NCI-H1436 treated with DMSO at 0.1 percent for 48 hours (cell line): ENCODE data around the gene MISFA.
"Not testable (repeated sequence)": the region's sequence is repeated elsewhere in the genome, so short reads cannot be mapped to it uniquely, and the experiment has no call there.

Experiments used
- DNase-seq: peaks from one replicate; lab custom pipeline; 2025; lab: John Stamatoyannopoulos, UW

MISFA gene

DNA sequence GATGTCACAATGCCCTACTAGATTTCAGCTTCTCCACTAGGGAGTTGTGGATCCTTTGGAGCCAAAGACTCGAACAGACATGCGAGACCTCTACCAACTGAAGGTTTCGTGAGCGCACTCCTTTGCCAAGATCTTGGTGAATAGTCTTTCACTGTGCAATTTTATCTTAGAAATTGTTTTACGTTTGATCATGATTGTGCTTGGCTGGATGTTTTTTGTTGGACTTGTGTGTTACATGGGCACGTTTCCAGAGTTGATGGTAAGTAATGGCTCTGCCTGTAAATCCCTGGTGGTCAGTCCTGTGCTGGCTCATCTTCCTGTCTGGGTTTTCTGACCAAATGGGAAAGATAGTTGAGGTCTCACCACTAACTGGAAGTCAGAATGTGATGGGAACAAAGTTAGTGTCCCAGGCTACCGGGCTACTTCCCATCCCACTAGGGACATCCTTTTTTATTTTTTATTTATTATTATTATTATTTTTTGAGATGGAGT lies at the start of gene MISFA:
Gene MISFA (plus strand): TSS at position 51 of the 492 bp plus-strand sequence. CDS start 140 bp downstream, at position 191.
- no peak for DNase-seq

DNA sequence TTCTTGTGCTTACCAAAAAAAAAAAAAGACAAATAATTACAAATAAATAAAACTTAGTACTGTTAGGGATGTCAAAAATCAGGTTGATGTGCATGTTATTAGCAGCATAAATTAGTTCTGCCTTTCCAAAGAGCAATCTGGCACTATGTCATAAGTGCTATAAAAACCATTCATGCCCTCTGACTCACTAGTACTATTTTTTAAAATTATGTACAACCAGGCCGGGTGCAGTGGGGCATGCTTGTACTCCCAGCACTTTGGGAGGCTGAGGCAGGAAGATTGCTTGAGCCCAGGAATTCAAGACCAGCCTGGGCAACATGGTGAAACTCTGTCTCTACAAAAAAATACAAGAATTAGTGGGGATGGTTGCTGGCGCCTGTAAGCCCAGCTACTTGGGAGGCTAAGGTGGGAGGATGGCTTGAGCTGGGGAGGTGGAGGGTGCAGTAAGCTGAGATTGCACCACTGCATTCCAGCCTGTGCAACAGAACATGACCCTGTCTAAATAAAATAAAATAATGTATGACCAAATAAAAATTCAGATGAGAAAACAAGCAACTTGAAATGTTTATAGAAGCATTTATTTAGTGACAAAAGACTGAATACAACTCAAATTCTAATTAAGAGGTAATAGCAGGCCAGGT lies 36.4 kb upstream of the MISFA start:
- no peak for DNase-seq

DNA sequence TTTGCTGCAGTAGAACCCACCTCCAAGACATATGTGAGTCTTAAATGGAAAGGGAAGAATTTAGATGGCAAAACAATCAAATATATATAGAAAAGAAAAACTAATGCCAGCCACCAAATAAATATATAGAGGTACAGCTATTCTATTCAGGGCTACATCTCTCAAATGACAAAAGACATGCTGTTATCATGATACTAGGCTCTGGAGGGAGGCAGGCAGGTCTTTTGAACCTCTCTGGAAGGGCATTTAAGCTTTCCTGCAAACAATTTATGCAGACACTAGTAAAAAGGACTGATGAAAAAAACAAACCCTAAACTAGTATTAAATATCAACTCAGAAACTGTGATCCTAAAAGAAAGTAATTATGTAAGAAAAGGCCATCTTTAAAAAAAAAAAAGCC lies 35.4 kb upstream of the MISFA start:
- no peak for DNase-seq

DNA sequence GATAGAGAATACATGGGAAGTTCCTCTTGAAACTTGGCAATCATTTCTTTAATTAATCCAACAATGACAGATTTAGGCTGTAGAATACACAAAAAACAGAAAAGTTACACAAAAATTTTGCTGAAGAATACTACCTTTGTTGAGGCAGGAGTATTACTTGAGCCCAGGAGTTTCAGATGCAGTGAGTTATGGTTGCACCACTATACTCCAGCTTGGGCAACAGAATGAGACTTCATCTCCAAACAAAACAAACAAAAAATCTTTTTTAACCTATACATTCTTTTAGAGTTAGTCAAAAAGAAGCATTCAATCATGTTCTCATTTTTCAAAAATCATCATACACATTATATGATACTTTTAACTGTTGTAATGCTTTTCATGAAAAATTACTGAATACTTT lies 33.2 kb upstream of the MISFA start:
- no peak for DNase-seq

DNA sequence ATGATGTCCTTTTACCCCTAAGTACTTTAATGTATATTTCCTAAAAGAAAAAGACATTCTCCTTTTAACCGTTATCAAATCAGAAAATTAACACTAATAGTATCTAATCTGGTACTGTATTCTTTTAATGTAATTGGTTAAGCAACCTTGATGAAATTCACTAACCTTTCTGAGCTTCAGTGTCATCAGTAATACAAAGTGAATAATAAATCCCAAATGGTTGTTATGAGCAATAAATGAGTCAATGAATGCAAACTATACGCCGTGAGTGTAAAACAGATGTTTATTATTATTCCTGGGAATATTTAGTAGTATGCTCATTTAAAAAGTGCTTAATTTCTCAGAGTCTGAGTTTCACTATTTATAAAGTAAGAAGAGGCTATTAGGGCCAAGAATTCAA lies 32.5 kb upstream of the MISFA start:
- DNase-seq = no peak

DNA sequence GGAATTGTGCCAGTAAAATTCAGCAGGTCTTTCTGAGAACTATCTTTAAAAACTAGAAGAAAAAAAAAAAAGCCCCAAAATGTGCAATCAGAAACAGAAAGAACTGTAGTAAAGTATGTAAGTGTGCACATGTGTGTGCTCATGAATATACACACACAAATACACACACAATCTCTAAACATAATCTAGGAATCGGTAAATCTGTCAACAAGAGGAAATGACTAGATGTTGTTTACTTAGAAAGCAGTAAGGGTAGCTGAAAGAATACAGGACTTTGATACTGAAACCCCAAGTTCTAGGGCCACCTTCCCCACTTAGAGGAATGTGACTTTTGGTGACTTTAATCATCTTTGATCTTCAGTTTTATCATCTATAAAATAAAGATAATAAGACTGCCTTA lies 24.2 kb upstream of the MISFA start:
- DNase-seq = no peak

DNA sequence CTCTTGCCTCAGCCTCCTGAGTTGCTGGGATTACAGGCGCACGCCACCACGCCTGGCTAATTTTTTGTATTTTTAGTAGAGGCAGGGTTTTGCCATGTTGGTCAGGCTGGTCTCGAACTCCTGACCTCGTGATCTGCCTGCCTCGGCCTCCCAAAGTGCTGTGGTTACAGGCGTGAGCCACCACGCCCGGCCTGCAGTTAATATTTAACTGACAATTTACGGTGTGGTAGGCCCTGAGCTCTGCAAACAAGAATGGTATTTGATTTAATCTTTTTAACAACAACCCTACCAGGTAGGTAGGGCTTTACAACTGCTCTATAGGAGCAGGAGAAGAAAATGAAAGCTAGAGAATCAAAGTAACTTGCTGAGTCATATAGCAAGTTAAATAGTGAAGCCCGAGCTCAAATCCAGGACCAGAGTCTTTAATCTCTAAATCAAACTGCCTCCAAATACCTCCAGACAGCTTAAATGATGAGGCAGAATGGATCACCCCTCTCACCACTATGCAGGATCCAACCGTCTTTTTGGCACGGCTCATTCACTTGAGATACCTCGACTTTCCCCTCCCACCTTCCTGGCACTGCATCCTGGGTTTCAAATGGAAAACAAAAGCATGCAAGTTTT lies 20.5 kb upstream of the MISFA start:
- DNase-seq = no peak

DNA sequence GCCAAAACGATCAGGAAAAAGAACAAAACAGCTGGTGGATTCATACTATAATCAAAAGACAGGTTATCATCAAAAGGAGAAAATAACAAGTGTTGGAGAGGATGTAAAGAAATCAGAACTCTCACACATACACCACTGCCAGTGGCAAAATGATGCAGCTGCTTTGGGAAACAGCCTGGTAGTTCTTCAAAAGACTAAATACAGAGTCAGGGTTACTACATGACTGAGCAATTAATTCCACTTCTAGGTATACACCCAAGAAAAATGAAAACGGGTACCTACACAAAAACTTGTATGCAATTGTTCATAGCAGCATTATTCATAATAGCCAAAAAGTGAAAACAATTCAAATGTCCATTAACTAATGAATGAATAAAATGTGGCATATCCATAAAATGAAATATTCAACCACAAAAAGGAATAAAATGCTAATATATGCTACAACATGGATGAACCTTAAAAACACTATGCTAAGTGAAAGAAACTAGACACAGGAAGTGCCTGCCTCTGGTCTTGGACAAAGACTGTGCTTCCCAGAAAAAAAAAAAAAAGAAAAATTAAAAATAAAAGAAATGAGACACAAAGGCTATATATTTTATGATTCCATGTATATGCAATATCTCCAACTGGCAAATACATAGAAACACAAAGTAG lies 19.3 kb upstream of the MISFA start:
- no peak for DNase-seq

DNA sequence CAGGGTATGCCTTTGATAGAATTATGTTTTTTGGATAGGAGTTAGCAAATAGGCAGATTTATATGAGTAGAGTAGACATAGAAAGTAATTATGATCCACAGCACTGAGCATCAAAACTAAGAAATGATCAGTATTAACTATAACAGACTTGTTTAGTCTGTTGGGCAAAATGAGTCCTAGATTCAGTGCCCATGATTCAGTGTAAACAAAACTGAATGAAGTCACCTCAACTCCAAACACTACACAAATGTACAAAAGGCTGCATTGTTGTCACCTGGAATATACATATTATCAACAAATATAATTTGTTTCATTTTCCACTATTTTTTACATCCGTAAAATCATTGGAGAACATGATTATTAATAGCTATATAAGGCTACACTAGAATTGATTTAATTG lies 17.8 kb upstream of the MISFA start:
- no peak for DNase-seq

DNA sequence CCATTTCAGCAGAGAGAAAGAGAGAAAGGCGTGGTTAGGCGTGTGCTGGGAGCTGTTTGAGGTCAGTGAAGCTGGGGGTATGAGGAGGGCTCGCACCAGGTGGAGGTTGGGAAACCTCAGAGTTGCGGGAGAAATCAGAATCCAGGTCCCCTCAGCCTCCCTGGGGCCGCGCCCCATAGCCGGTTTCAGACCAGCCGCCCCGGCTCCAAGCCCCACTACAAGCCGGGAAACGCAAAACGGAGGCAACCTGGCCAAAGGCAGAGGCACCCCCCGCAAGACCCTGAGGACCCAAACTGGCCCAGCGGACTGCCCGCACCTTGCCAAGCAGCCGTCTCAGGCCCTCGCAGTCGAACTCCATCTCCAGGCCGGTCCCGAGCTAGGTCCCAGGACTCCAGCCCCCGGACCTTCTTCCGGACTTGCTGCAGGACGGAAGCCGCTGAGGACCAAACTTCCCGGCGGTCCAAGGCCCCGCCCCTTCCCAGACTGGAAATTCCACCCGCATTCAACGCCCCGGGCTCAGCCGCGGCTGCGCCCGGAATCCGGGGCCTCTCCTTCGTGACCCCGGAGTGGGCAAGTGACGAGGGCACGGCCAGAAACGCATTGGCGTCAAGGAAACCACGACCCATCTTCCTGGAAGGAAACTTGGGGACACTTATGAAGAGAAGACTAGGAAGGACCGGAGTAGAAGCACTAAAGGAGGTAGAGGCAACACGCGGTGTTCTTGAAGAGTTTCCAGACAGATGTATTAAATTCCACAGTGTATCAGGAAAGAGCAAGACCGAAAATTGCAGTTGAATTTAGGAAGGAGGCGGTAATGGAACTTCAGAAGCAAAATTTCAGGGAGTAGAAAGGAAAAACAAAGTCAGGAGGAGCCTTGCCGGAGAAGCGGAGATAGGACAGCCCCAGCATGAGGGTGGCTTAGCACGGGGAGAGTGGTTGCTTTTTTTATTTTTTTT lies 11.0 kb upstream of the MISFA start, which contains the start of gene UEVLD:
Gene UEVLD (minus strand): TSS at position 438 of the 956 bp plus-strand sequence. CDS start 80 bp downstream, at position 358.
- no peak for DNase-seq

DNA sequence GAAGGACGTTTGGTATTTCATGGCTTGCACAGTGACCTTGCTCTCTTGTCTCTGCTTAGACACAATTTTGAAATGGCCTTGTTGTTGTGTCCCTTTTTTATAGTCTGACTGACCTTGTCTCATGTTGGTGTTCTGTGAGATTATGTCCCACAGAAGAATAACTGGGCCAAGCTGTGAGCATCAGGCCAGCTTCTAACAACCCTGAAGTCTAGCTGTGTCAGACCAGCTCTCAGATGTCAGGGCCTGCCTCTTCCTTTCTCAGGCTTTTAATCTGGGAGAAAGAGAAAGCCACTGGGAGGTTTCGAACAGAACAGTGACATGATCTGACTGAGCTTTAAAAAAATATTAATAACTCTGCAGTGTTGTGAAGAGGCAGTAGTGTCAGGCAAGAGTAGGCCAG lies 9.0 kb upstream of the MISFA start:
- no peak for DNase-seq

DNA sequence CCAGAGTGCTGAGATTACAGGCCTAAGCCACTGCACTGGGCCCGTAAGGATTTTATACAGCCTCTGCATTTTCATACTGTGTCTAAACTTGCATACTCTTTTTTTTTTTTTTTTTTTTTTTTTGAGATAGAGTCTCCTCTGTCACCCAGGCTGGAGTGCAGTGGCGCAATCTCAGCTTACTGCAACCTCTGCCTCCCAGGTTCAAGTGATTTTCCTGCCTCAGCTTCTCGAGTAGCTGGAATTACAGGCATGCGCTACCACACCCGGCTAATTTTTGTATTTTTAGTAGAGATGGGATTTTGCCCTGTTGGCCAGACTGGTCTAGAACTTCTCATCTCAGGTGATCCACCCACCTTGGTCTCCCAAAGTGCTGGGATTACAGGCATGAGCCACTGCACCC lies 5.5 kb upstream of the MISFA start:
- not testable (repeated sequence) for DNase-seq

DNA sequence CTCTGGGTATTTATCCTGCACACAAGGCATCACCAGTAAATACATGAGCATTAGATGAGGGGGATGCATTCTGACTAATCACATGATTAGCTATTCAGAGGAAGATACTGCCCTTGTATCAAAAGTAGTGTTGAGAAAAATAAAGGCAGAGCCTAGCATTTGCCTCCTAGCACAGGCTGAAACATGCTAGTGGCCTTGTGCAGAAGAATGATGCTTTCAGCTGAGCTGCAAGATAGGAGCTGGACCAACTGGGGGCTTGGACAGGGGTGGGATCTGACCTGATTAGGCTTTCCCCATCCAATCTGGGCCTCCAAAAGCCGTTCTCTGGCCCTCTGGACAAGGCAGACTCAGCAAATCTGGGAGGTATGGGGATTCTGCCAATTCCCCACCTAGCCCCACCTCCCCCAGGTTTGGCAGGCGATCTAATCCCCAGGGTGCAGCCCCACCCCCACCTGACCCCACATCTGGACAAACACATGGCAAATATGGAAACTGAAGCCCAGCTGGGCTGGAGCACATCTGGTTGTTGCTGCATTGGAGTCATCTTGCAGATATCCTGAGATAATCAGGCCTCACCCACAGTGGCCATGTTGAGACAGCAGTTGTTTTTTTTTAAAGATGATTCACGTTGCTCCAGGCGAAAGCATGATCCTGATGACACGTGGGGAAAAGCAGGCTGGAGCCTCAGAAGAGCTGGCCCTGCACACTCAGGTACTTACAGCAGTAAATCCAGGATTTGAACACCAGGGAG lies 4.4 kb upstream of the MISFA start:
- DNase-seq = no peak

DNA sequence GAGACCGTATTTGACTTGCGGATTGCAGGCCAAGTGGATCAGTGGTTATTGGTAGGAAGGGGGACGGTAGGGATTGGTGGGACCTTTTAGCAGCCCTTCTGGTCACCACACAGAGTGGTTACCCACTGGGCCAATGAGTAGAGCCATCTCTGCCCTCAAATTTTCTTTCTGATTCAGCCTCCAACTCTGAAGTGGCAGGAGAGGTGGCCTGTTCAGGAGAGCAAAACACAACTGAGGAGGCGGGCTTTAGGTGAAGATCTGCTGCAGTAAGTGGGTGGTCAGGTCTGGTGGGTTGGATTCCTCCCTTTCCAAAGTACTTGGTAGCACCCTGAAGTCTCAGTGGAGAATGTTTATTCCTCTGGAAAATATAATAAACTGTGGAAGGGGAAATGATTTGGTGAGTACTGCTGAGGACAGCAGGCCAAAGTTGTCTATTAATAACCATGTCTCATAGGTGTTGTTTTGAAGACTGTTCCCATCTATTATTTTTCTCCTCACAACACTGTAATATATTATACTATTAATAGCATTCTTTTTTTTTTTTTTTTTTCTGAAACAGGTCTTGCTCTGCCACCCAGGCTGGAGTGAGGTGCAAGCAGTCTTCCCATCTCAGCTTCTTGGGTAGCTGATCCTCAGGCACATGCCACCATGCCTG lies 1.5 kb downstream of the MISFA start:
- no peak for DNase-seq

DNA sequence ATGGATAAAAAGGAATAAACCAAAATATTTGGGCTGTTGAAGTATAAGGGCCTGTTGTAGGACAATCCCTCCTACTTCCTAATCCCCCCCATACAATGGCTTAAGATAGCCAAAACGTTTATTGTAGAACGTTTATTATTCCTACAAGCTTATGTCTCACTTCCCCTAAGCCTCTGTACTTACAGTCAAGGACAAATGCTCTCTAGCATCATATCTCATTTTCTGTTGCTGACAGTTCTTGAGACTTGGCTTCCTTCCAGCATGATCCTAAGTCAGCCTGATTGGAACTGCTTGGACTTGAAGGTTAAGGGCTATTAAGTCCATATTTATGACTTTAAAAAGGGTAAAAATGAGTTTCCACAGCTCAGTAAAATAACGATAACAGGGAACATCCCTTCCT lies 8.8 kb downstream of the MISFA start:
- DNase-seq = no peak

DNA sequence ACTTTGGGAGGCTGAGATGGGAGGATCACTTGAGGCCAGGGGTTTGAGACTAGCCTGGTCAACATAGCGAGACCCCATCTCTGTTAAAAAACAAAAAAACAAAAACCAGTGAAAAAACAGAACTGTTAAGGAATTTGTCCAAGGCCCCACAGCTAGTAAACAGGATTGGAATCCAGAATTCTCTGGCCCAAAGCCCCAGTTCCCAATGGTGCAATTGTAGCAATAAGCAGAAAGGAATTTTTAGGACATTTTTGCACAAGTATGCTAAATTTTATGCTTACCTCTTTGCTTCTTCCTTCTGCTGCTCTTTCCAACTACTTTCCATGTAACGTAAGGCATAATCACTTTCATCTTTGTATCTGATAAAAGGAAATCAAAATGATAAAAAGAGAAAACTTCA lies 11.6 kb downstream of the MISFA start:
- DNase-seq = no peak

DNA sequence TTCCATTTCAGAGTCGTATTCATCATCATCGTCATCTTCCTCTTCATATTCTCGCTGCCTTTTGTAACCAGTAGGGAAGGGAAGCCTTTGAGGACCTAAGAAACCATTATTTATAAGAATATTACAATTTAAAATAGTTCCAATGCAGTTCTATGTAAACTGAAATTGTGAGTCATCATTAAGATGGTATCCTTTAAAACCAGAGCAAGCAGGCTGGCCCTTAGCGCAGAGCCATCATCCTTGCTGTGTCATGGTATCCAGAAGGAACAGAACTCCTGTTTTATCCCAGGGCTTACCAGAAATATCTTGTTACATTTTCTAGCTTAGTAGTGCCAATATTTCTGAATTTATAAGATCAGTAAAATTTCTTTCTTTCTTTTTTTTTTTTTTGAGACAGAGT lies 12.8 kb downstream of the MISFA start:
- DNase-seq = no peak

DNA sequence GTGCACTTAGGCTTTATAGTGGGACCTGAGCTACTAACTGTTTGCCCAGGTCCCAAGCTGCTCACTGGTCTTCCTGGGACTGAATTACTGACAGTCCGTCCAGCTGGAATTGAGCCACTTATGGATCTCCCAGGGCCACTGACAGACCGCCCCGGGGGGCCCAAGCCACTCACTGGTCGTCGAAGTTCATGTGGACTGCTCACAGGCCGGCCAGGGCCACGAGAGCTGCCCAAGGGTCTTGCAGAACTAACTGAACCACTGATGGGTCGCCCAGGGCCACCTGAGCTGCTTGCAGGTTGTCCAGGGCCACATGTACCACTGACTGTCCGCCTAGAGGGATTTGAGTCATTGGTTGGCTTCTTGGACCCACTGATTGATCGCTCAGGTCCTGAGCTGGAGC lies 15.1 kb downstream of the MISFA start:
- DNase-seq = no peak

DNA sequence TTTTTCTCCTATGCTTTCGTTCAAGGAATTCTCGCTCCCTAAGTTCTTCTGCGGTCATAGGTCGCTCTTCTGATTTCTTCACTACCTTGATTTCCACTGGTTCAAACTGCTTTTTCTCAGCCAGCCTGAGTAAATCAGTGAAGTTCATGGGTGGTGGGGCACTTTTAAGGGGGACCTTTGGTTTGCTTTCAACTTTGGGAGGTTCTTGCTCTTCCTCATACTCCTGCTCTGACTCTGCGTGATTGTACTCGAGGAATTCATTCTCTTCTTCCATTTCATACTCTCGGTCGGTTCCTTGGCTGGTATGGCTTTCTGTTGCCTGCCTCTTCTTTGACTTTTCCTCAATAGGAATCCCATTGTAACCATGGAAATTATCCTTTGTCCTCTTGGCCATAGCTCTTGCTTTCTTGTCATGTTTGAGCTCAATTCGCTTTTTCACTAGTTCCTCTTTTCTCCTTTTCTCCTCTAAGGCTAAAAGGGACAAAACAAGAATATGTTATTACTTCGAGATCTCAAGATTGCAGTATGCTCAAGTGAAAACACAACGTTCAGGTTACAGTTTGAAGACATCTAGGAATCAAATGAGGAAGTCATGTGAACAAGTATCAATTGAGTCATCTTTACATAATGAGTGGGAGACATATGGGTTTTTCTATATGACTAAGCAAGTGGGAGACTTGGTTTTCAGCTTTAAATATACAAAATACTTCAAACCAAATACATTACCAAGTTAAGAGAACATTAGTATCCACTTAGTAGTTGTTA lies 16.2 kb downstream of the MISFA start:
- no peak for DNase-seq

DNA sequence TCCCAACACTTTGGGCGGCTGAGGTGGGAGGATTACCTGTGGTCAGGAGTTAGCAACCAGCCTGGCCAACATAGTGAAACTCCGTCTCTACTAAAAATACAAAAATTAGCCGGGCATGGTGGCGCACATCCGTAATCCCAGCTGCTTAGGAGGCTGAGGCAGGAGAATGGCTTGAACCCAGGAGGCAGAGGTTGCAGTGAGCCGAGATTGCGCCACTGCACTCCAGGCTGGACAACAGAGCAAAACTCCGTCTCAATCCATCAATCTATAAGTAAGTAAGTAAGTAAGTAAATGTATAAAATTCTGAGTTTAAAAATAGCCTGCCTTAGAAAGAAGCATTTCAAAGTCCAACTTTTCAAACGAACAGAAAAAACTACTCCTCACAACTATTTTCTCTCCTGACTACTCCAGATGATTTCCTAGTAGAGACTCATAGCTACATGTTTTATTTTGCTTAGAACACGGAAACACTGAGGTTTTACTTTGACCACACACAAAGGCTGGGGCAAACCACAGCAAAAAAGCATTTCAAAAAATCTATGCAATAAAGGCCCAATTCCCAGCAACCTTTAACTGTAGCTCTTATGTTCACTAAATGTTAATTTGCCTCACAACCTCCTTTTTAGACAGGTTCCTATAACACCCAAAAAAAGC lies 18.2 kb downstream of the MISFA start:
- no peak for DNase-seq
